GM18951 (cell line): ENCODE measurements around the gene KLHL29.

Experiments used
- POLR2A ChIP-seq: IDR thresholded peaks from 4 replicates; pipeline ENCODE4 v1.6.1; 2011; ENCODE audit warnings: mild to moderate bottlenecking; ENCODE audit not compliant: insufficient read length, insufficient read depth; ENCODE audit errors: extremely low read depth
- in situ Hi-C: fragments of 300-500 bp; cut with MboI; formaldehyde crosslinking; loops from one replicate; pipeline ENCODE4 v1.12.0; 2022; ENCODE audit warnings: low sequenced_read_pairs, mixed read lengths, inconsistent platforms; ENCODE audit not compliant: unreplicated experiment

The KLHL29 gene

DNA sequence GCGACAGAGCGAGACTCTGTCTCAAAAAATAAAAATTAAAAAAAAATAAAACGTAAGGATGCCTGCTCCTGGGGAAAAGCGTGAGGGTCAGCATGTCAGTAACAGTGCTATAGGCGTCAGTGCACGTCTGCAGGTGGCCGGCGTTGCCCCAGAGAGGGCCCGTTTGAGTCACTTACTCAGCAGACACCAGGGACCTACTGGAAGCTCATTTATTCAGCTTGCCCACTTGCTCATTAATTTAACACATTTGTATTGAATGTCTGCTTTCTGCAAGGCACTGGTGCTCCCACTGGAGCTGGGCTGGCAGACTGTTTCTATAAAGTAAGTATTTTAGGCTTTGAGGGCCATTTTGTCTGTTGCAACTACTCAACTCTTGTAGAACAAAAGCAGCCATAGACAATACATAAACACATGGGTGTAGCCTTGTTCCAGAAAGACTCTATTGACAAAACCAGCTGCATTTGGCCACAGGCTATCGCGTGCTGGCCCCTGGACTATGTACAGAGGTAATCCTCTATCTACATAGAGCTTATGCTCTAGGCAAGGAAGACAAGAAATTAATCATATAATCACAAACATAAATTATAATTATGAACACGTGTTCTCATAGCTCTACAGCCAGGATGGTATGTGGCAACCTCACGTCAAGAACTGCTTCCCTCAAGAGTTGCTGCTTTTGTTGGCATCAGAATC, 73.2 kb downstream of the KLHL29 start:
- in situ Hi-C loops = no loop called here
- no peak for TF ChIP-seq POLR2A

DNA sequence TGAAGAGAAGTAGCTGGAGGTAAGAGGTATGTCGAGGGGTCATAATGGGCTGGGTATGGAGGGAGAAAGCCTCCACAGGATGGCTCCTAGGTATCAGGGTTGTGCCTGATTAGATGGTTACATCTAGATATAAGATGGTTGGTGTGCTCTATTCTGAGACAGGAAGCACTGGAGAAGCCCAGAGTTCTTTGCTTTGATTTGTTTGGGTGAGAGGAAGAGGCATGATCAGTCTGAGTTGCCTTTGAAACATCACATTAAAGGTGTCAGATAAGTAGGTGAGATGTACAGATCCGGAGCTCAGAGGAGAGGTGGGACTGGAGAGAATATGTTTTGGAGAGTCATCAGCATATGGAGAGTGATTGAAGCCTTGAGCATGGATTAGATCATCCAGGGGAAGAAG, 74.1 kb downstream of the KLHL29 start:
- in situ Hi-C loops = no loop called here
- TF ChIP-seq POLR2A = no peak

DNA sequence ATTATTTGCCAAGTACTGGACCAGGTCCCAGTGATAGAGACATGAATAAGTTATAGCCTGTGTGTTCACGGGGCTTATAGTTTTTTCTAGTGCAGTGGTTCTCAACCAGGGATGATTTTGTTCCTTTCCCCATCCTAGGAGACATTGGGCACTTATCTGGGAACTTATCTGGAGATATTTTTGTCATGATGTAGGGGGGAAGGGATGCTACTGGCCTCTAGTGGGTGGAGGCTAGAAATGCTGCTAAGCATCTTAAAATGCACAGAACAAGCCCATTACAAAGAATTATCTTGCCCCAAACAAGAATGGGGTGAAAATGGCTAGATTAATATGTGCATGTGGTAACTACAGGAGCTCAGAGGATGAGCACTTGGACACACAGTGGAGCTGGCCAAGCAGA, 75.2 kb downstream of the KLHL29 start:
- TF ChIP-seq POLR2A = no peak
- in situ Hi-C loops = no loop called here

DNA sequence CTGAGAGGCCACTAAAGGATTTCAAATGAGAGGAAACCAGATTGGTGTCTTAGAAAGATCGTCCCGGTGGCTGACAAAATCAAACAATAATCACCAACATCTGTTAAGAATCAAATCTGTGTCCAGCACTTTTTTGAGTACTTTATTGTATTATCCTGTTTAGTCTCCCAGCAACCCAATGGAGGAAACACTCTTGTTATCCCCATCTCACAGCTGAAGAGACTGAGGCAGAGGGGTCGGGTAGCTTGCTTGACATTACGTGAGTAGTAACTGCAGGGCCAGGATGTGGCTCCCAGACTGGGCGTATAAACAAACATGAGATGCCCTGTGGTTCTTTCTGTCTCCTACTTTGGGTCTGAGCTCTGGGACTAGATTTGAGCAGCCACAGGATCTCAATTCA, 76.0 kb downstream of the KLHL29 start:
- no peak for TF ChIP-seq POLR2A
- in situ Hi-C loops = no loop called here

DNA sequence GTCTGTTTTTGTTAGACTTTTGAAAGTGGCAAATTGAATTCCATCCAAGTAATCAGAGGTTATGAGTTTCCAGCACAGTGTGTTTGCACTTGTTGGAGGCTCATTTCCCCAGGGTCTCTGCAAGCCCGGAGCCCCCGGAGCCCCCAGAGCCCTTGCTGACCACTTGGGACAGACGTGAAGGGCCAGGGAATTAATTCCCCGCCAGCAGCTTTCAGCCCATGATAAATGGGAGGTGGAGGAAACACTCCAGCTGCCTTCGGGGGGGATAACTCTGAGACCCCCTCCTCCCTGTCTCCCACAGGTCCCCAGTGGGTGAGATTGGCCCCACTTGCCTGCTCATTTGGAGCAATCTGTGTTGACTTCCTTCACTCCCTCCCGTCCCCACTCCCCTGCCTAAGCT, 79.2 kb downstream of the KLHL29 start:
- no peak for TF ChIP-seq POLR2A
- in situ Hi-C loops = no loop called here

DNA sequence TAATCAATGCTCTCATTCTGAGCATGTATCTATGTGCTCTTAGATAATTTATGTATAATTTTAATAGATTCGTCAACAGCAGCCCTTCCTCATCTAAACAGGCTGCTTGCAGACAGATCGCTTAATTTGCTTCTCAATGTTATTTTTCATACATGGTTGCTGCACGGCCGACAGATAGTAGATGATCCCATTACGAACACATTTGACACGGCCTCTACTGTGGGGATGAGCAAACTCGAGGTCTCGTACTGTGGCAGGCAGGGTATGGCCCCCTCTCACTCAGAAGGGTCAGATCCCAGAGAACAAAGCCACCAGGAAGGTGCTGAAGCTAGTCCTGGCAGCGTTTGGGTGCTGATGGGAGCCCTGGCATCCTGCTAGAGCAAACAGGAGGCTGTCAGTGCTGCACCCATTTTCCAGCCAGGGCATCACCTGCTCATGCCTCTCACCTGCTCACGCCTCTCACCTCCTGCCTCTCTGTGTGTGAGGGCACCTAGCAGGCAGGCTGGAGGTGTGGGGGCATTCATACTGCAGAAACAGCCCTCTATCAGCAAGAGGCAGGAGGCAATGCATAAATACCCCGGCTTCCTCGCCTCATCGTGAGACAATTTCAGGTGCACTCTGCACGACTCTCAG, 80.0 kb downstream of the KLHL29 start:
- in situ Hi-C loops = no loop called here
- TF ChIP-seq POLR2A = no peak

DNA sequence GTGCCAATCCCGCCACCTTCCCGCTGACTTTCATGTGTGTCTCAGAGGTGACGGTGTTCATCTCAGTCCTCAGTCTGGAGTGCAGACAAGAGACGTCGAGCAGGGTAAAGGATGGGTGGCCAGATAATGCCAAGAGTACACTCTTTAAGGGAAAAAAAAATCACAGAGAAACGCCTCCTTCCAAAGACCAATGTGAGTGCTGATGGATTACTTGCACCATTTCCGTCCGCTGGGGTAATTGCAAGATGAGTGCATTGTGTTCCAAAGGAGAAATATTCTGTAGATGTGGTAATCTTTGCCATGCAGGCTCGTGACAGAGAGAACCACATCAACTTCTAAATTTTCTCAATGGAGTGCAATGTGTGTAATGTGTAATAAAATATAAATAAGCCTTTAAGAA, 81.0 kb downstream of the KLHL29 start:
- no peak for TF ChIP-seq POLR2A
- in situ Hi-C loops = no loop called here

DNA sequence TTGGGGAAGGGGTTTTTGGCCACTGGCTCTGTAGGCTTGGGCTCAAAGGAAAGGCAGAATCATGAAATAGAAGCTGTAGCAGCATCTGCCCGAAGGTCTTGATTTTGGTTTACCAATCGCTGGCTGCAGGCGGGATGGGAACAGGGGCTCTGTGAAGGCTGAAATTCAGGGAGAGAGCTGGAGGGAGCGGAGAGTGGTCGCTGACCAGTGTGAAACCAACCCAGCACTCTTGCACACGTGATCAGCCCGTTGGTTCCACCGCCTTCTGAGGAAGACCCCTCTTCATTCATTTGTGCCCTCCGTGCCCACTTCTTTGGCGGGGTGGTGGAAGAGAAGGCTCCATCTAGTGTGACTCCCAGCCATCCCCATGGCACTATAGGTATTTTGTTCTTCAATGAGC, 82.6 kb downstream of the KLHL29 start:
- in situ Hi-C loops = no loop called here
- TF ChIP-seq POLR2A = no peak

DNA sequence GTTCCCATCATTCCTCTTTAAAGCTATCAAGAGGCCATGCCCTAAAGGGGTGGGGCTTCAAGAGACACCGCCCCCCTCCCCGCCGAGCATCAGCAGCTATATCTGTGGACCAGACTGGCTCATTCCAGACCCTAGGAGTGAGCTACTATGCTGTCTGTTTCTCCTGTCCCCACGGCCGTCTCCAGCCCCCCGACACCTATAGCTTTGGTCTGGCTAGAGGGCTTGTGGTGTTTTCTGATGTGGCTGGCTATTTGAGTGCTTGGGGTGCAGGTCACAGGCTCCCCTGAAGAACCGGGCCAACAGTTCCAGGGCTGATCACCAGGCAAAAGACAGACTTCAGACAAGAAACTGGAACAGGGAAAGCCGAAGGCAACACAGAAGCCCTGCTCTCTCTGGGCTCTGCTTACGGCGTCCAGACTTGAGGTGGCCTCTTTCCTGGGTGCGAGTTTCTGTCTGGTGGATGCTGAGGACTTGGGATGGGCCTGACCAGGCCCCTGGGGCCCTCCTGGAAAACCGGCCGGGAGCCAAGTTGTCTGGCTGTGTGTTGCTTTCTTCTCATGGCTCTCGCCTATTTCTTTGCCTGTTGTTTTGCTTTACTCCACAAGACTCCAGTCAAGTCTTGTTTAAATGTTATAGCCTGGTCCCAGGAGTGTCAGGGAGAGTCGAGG, 83.6 kb downstream of the KLHL29 start:
- in situ Hi-C loops = no loop called here
- no peak for TF ChIP-seq POLR2A

DNA sequence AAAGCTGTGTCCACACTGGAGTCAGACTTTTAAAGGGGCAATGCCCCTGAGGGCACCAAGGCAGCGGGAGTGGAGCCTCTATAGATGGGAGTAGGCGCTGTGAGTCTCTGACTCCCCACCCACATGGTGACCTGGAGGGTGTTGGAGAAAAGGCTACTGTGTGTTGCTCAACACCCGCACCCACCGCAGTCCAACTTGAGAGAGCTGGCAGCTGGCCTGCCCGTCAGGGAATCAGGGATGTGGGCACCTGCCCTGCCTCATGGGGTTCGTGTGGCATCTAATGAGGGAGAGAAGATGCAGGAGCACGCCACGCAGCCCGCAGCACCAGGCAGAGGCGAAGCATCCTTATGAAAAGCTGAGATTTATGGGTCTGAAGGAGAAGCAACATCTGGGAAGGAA, 84.2 kb downstream of the KLHL29 start:
- in situ Hi-C loops = no loop called here
- TF ChIP-seq POLR2A = no peak

DNA sequence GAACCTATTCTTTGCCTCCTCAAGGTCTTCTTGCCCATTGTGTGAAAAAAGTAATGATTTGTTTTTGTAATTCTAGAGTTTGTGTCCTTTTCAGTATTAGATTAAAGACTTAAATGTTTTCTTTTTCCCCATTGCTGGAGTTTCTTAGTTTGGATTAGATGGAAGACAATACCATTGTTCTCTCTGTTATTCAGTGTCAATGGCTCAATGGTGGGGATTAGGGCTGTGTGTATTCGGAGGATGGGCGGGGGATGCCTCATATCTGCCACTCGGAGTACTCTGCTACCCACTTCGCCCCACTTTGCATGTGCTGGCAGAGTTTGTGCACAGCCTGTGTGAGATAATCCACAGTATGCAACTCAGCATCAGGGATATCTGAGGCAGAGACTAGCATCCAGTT, 90.1 kb downstream of the KLHL29 start:
- no peak for TF ChIP-seq POLR2A
- in situ Hi-C loops = no loop called here

DNA sequence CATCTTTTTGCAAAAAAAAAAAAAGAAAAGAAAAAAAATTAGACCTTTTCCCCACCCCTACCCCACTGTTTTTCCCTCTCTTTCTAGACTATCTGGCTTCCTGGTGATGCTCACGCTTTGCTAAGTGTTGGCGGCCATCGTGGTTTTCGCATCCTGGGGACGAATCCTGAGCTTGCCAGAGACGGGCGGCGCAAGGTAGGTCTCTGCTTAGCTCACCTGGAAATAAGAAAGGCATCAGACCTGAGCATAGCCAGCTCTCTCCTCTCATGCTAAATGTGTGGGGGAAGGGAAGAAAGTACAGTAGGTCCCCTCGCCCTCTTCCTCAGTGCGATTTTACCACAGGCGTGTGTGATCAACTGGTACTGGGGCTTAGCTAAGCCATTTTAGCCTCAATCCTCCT, 90.5 kb downstream of the KLHL29 start:
- in situ Hi-C loops = no loop called here
- TF ChIP-seq POLR2A = no peak

DNA sequence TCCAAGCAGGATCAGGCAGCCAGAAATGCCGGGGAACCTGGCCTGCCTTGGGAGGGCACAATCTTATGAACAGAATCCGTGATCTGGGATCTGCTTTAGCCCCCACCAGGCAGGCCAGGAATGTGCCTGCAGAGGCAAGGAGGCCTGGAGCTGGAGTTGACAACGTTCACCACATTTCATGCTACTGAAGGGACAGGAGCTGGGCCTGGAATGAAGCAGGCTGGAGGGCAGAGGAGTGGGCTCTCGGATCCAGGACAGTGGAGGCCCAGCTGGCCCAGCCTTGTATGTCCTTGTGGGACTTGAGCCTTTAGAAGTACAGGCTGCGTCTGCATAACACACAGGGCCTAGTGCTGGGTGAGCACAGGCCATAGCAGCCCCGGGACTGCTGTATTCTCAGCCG, 91.8 kb downstream of the KLHL29 start:
- in situ Hi-C loops = no loop called here
- TF ChIP-seq POLR2A = no peak

DNA sequence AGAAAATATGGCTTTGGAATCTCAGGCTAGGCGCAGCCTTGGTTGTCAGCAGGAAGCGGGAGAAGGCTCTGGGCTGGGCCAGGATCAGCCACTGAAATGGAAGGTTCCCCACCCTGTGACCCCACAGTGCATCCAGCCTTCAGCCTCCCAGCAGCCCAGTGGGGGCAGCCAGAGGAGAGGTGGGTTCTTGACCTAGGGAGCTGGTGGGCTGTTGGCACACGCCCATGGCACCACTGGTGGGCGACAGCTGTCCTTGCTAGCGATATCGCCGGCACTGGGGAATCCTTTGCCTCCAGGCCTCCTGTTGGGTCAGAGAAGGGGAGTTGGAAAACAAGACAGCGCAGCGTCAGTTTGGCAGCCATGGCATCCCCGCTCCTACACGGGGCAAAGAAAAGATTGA, 92.4 kb downstream of the KLHL29 start:
- in situ Hi-C loops = no loop called here
- TF ChIP-seq POLR2A = no peak
